Astrocyte (in vitro differentiated cells and primary cell): ENCODE measurements around the gene LCN1. TPM values are rescaled to one million over a fixed set of nuclear protein-coding genes. Genes with fewer than 3 reads are reported as not detected.
A peak's percentile ranks its signal among the peaks of the same experiment; 100 is the strongest.
"Not testable (repeated sequence)": the region's sequence is repeated elsewhere in the genome, so short reads cannot be mapped to it uniquely, and the experiment has no call there.

Experiments used
- DNase-seq: peaks from one replicate; pipeline ENCODE4 v3.0.0-alpha.2; 2010; ENCODE audit warnings: low read depth
- FAIRE-seq: peaks from 2 replicates; lab custom pipeline; 2011; peaks lifted over from hg19 to GRCh38; lab: Jason Lieb, UNC
- H2AFZ ChIP-seq: 2 replicates; pipeline ENCODE4 v1.6.0; 2012; ENCODE audit warnings: low read depth, low read length, inconsistent platforms
- H3K27ac ChIP-seq: 2 replicates; pipeline ENCODE4 v1.5.1; 2011; ENCODE audit warnings: low read depth, low read length, inconsistent platforms
- H3K27me3 ChIP-seq: 2 replicates; pipeline ENCODE4 v1.6.0; 2011; ENCODE audit warnings: low read length, inconsistent platforms; ENCODE audit not compliant: insufficient read depth
- H3K36me3 ChIP-seq: 2 replicates; pipeline ENCODE4 v1.5.1; 2011; ENCODE audit warnings: low read length, inconsistent platforms; ENCODE audit not compliant: insufficient read depth
- H3K4me1 ChIP-seq: 2 replicates; pipeline ENCODE4 v1.5.1; 2011; ENCODE audit warnings: low read length, inconsistent platforms; ENCODE audit not compliant: insufficient read depth
- H3K4me2 ChIP-seq: 2 replicates; pipeline ENCODE4 v1.6.0; 2012; ENCODE audit warnings: low read length, inconsistent platforms
- H3K4me3 ChIP-seq: 2 replicates; pipeline ENCODE4 v1.5.1; 2011; ENCODE audit warnings: low read depth, mild to moderate bottlenecking, low read length, inconsistent platforms; ENCODE audit not compliant: insufficient read depth
- H3K79me2 ChIP-seq: 2 replicates; pipeline ENCODE4 v1.6.0; 2012; ENCODE audit warnings: mild to moderate bottlenecking, low read length, inconsistent platforms; ENCODE audit not compliant: insufficient read depth
- H3K9ac ChIP-seq: 2 replicates; pipeline ENCODE4 v1.6.0; 2012; ENCODE audit warnings: mild to moderate bottlenecking, low read length, inconsistent platforms
- H3K9me3 ChIP-seq: 2 replicates; pipeline ENCODE4 v1.5.1; 2012; ENCODE audit warnings: low read depth, mild to moderate bottlenecking, low read length, inconsistent platforms; ENCODE audit not compliant: insufficient read depth
- H4K20me1 ChIP-seq: 2 replicates; pipeline ENCODE4 v1.6.0; 2012; ENCODE audit warnings: low read length, inconsistent platforms; ENCODE audit not compliant: insufficient read depth
- H3K27ac Mint-ChIP-seq: one replicate; pipeline ENCODE4 v1.8.0; 2021; ENCODE audit warnings: mild to moderate bottlenecking, mixed read lengths; ENCODE audit not compliant: unreplicated experiment
- H3K27me3 Mint-ChIP-seq: one replicate; pipeline ENCODE4 v1.8.0; 2021; ENCODE audit warnings: low read depth, mixed read lengths; ENCODE audit not compliant: unreplicated experiment
- H3K36me3 Mint-ChIP-seq: one replicate; pipeline ENCODE4 v1.8.0; 2021; ENCODE audit warnings: low read depth, mixed read lengths; ENCODE audit not compliant: unreplicated experiment
- H3K4me1 Mint-ChIP-seq: one replicate; pipeline ENCODE4 v1.8.0; 2021; ENCODE audit warnings: low read depth, mixed read lengths; ENCODE audit not compliant: unreplicated experiment
- H3K4me3 Mint-ChIP-seq: one replicate; pipeline ENCODE4 v1.8.0; 2021; ENCODE audit warnings: mild to moderate bottlenecking, moderate library complexity, mixed read lengths; ENCODE audit not compliant: unreplicated experiment
- H3K9me3 Mint-ChIP-seq: one replicate; pipeline ENCODE4 v1.8.0; 2021; ENCODE audit warnings: mild to moderate bottlenecking, mixed read lengths; ENCODE audit not compliant: unreplicated experiment
- CTCF ChIP-seq: IDR thresholded peaks from 2 replicates; pipeline ENCODE4 v1.5.1; 2011; ENCODE audit warnings: low read depth, mild to moderate bottlenecking, inconsistent platforms, low read length, moderate library complexity; ENCODE audit not compliant: insufficient read depth
- EZH2 ChIP-seq: IDR thresholded peaks from 2 replicates; pipeline ENCODE4 v1.6.1; 2012; ENCODE audit warnings: mild to moderate bottlenecking, low read length, inconsistent platforms; ENCODE audit not compliant: insufficient read depth
- total RNA-seq: library from RNA; stranded (reverse); gene quantifications from 2 replicates; pipeline ENCODE4 v1.2.1, GENCODE V29; 2021

Gene LCN1
- total RNA-seq, 1 donor from 2014 or later: not detected

GRCh38 chr9:135536216-135536615 lies 15.0 kb downstream of the LCN1 start:
- no peak overlapping the region for H3K27ac ChIP-seq
- Mint-ChIP-seq H3K27me3 (peaks cover 24% of the 10 kb centered on the region), H3K4me1 (peaks cover 20% of the 10 kb centered on the region), H3K4me3 (no peak overlapping the region), H3K27ac (peak overlapping the region; percentile 48), H3K9me3 (peaks cover 5% of the 10 kb centered on the region), H3K36me3 (no peaks in the 10 kb centered on the region)
- no peaks in the 10 kb centered on the region for H3K4me1 ChIP-seq
- H3K36me3 ChIP-seq: no peaks in the 10 kb centered on the region
- TF ChIP-seq CTCF (no peak), EZH2 (no peak)
- H3K4me3 ChIP-seq: no peak overlapping the region
- no peaks in the 10 kb centered on the region for H3K9me3 ChIP-seq
- no peaks in the 10 kb centered on the region for H3K79me2 ChIP-seq
- DNase-seq: peak; percentile 61
- FAIRE-seq: no peak
- H3K27me3 ChIP-seq: no peaks in the 10 kb centered on the region
- H3K9ac ChIP-seq: no peak overlapping the region
- H2AFZ ChIP-seq: no peak overlapping the region
- H3K4me2 ChIP-seq: no peak overlapping the region
- no peaks in the 10 kb centered on the region for H4K20me1 ChIP-seq

GRCh38 chr9:135543262-135543894 lies 22.1 kb downstream of the LCN1 start:
- FAIRE-seq: peak; percentile 17
- not testable (repeated sequence) for H3K4me3 Mint-ChIP-seq, H3K27me3 ChIP-seq, H3K9ac ChIP-seq, H3K4me3 ChIP-seq, H3K4me1 ChIP-seq, H3K79me2 ChIP-seq, H3K9me3 ChIP-seq, H3K36me3 ChIP-seq, H3K36me3 Mint-ChIP-seq, H2AFZ ChIP-seq, H3K4me2 ChIP-seq, H3K27ac ChIP-seq, H4K20me1 ChIP-seq, DNase-seq, H3K9me3 Mint-ChIP-seq
- Mint-ChIP-seq H3K4me1 (peaks cover 11% of the 10 kb centered on the region), H3K27me3 (peaks cover 28% of the 10 kb centered on the region), H3K27ac (peak overlapping the region; percentile 60)

GRCh38 chr9:135544981-135545635 lies 23.9 kb downstream of the LCN1 start:
- DNase-seq (no peak), FAIRE-seq (no peak)
- Histone ChIP-seq H3K4me2 (no peak overlapping the region), H3K79me2 (no peaks in the 10 kb centered on the region), H3K9ac (no peak overlapping the region), H3K9me3 (no peaks in the 10 kb centered on the region), H3K27ac (no peak overlapping the region), H3K36me3 (no peaks in the 10 kb centered on the region), H3K4me1 (no peaks in the 10 kb centered on the region), H4K20me1 (no peaks in the 10 kb centered on the region), H3K27me3 (no peaks in the 10 kb centered on the region), H2AFZ (no peak overlapping the region), H3K4me3 (no peak overlapping the region)
- H3K27me3 Mint-ChIP-seq: peaks cover 16% of the 10 kb centered on the region
- H3K4me1 Mint-ChIP-seq: peaks cover 11% of the 10 kb centered on the region
- peak overlapping the region; percentile 72 for H3K27ac Mint-ChIP-seq
- TF ChIP-seq EZH2: no peak
- no peak for TF ChIP-seq CTCF
- H3K36me3 Mint-ChIP-seq: no peaks in the 10 kb centered on the region
- no peaks in the 10 kb centered on the region for H3K9me3 Mint-ChIP-seq
- peak overlapping the region; percentile 62 for H3K4me3 Mint-ChIP-seq

- H3K4me2 ChIP-seq, H3K9me3 Mint-ChIP-seq, H3K36me3 ChIP-seq, H3K27me3 ChIP-seq, H2AFZ ChIP-seq, H3K36me3 Mint-ChIP-seq, H3K9me3 ChIP-seq, H3K9ac ChIP-seq, H3K4me3 ChIP-seq, H3K4me1 ChIP-seq, H3K79me2 ChIP-seq, H4K20me1 ChIP-seq, H3K27ac ChIP-seq, DNase-seq, FAIRE-seq: not testable (repeated sequence)
- Mint-ChIP-seq H3K27ac (peak within 1 kb of the TSS; percentile 72), H3K4me3 (peak within 1 kb of the TSS; percentile 62), H3K4me1 (peaks cover 11% of the 10 kb centered on the region), H3K27me3 (peaks cover 15% of the 10 kb centered on the region)
Measured at GRCh38 chr9:135545646-135546176, 24.5 kb downstream of the LCN1 start, which contains the start of gene OBP2A. OBP2A (plus strand) TSS chr9:135546126; CDS start chr9:135546181, 55 bp downstream.
